Activated B cell treated with CpG ODN at 0.5 μM for 24 hours (primary cell): ENCODE data around the gene LRP5. TPM values are rescaled to one million over a fixed set of nuclear protein-coding genes. Genes with fewer than 3 reads are reported as not detected.

ENCODE experiments used
- ATAC-seq: fragments of 200-7000 bp; cut with Tn5 transposase; one replicate; pipeline ENCODE4 v1.10.0; 2021; ENCODE audit warnings: low read depth, mild to moderate bottlenecking, moderate library complexity
- CTCF ChIA-PET: fragments of 350-600 bp; sonication (Branson Sonifier 250); formaldehyde crosslinking; loops from one replicate; lab custom pipeline; 2021; ENCODE audit warnings: antibody characterized with exemption; lab: Charles Lee
- POLR2A ChIA-PET: fragments of 350-600 bp; sonication (Branson Sonifier 250); formaldehyde crosslinking; loops from one replicate; lab custom pipeline; 2021; ENCODE audit warnings: antibody characterized with exemption; lab: Charles Lee
- DNase-seq: peaks from one replicate; pipeline ENCODE4 v3.0.0; 2022
- H3K27ac Mint-ChIP-seq: one replicate; pipeline ENCODE4 v1.8.0; 2020; ENCODE audit warnings: mixed read lengths
- H3K27me3 Mint-ChIP-seq: one replicate; pipeline ENCODE4 v1.8.0; 2021; ENCODE audit warnings: mixed read lengths
- H3K36me3 Mint-ChIP-seq: one replicate; pipeline ENCODE4 v1.8.0; 2021; ENCODE audit warnings: low read depth, mixed read lengths
- H3K4me1 Mint-ChIP-seq: one replicate; pipeline ENCODE4 v1.8.0; 2021; ENCODE audit warnings: mixed read lengths
- H3K4me3 Mint-ChIP-seq: one replicate; pipeline ENCODE4 v1.8.0; 2020; ENCODE audit warnings: mild to moderate bottlenecking, mixed read lengths
- H3K9me3 Mint-ChIP-seq: one replicate; pipeline ENCODE4 v1.8.0; 2020; ENCODE audit warnings: mixed read lengths
- CTCF ChIP-seq: fragments of 200-600 bp; IDR thresholded peaks from one replicate; pipeline ENCODE4 v1.8.0; 2022; ENCODE audit warnings: antibody characterized with exemption, mild to moderate bottlenecking
- intact Hi-C: fragments of 100-400 bp; cut with micrococcal nuclease; formaldehyde crosslinking; loops from one replicate; pipeline ENCODE4 v1.15.1; 2024
- total RNA-seq: library from RNA; stranded (reverse); gene quantifications from 2 replicates; pipeline ENCODE4 v1.2.3, GENCODE V29; 2022

The LRP5 gene
- total RNA-seq, 1 donor from 2014 or later: 8.7 TPM

- peak overlapping the region; percentile 58 for H3K4me3 Mint-ChIP-seq
- peak overlapping the region; percentile 80 for H3K27ac Mint-ChIP-seq
- DNase-seq (no peak), ATAC-seq (no peak)
- peaks cover 53% of the 10 kb centered on the region for H3K4me1 Mint-ChIP-seq
- no peak for TF ChIP-seq CTCF
- no peaks in the 10 kb centered on the region for H3K36me3 Mint-ChIP-seq
- intact Hi-C loops: loop anchor here (1.0 kb wide), 1 partner anchor 21 kb away; no protein-coding TSS in a partner anchor
- peaks cover 4% of the 10 kb centered on the region for H3K9me3 Mint-ChIP-seq
- H3K27me3 Mint-ChIP-seq: no peaks in the 10 kb centered on the region
- ChIA-PET CTCF (interaction anchor here (0.6 to 3.1 kb wide), 4 partner anchors 23 to 88 kb away, joined by 3 to 23 read pairs (median 4); no protein-coding TSS in a partner anchor), POLR2A (interaction anchor here (1.2 to 3.3 kb wide), 4 partner anchors 13 to 36 kb away, joined by 3 to 63 read pairs (median 6); partner anchors contain the start of gene C11orf24)
These were observed 18.7 kb upstream of the LRP5 start for GRCh38 chr11:68293708-68294107.

GRCh38 chr11:68295271-68295670 lies 17.1 kb upstream of the LRP5 start:
- Mint-ChIP-seq H3K4me1 (peaks cover 53% of the 10 kb centered on the region), H3K27me3 (no peaks in the 10 kb centered on the region), H3K27ac (no peak overlapping the region), H3K9me3 (peaks cover 3% of the 10 kb centered on the region), H3K36me3 (no peaks in the 10 kb centered on the region), H3K4me3 (no peak overlapping the region)
- no peak for DNase-seq
- no peak for TF ChIP-seq CTCF
- no peak for ATAC-seq
- ChIA-PET CTCF (interaction anchor here (3.4 to 6.1 kb wide), 6 partner anchors 17 to 86 kb away, joined by 12 to 249 read pairs (median 30); partner anchors contain the start of gene C11orf24), POLR2A (interaction anchor here (1.0 to 5.7 kb wide), 3 partner anchors 8 to 37 kb away, joined by 3 to 93 read pairs (median 62); partner anchors contain the start of gene C11orf24)
- intact Hi-C loops: loop anchor here (5.0 kb wide), 1 partner anchor 288 kb away; no protein-coding TSS in a partner anchor

- Mint-ChIP-seq H3K4me3 (no peak overlapping the region), H3K4me1 (peaks cover 48% of the 10 kb centered on the region), H3K27ac (no peak overlapping the region), H3K9me3 (no peaks in the 10 kb centered on the region), H3K27me3 (no peaks in the 10 kb centered on the region), H3K36me3 (no peaks in the 10 kb centered on the region)
- no peak for DNase-seq
- ChIA-PET POLR2A (interaction anchor here (0.6 to 5.7 kb wide), 6 partner anchors 9 to 190 kb away, joined by 3 to 93 read pairs (median 14); partner anchors contain the start of gene C11orf24), CTCF (interaction anchor here (1.4 to 6.1 kb wide), 8 partner anchors 18 to 153 kb away, joined by 3 to 249 read pairs (median 22); partner anchors contain the start of gene C11orf24)
- no peak for TF ChIP-seq CTCF
- intact Hi-C loops: loop anchor here (5.0 kb wide), 1 partner anchor 289 kb away; no protein-coding TSS in a partner anchor
- no peak for ATAC-seq
These were observed 16.5 kb upstream of the LRP5 start for GRCh38 chr11:68295940-68296339.

- CTCF ChIA-PET: interaction anchor here (0.8 to 6.1 kb wide), 11 partner anchors 11 to 153 kb away, joined by 3 to 249 read pairs (median 12); partner anchors contain the start of gene C11orf24
- no peaks in the 10 kb centered on the region for H3K27me3 Mint-ChIP-seq
- POLR2A ChIA-PET: interaction anchor here (0.9 to 5.7 kb wide), 7 partner anchors 9 to 82 kb away, joined by 3 to 93 read pairs (median 3); partner anchors contain the start of gene C11orf24
- H3K36me3 Mint-ChIP-seq: no peaks in the 10 kb centered on the region
- intact Hi-C loops: loop anchor here (1.0 to 5.0 kb wide), 6 partner anchors 25 to 289 kb away; partner anchors contain the start of gene C11orf24
- no peak for TF ChIP-seq CTCF
- peak overlapping the region; percentile 28 for H3K4me3 Mint-ChIP-seq
- no peaks in the 10 kb centered on the region for H3K9me3 Mint-ChIP-seq
- ATAC-seq (no peak), DNase-seq (no peak)
- no peak overlapping the region for H3K27ac Mint-ChIP-seq
- H3K4me1 Mint-ChIP-seq: peaks cover 48% of the 10 kb centered on the region
These were observed 15.9 kb upstream of the LRP5 start for GRCh38 chr11:68296344-68297051.
